Mesenchymal stem cell (in vitro differentiated cells and primary cell): ENCODE data around the gene NANOG.
"Not testable (repeated sequence)": the region's sequence is repeated elsewhere in the genome, so short reads cannot be mapped to it uniquely, and the experiment has no call there.

ENCODE experiments used
- DNase-seq: peaks from one replicate; pipeline ENCODE4 v3.0.0-alpha.2; 2013
- H2AFZ ChIP-seq: one replicate; pipeline ENCODE4 v1.6.1; 2013; ENCODE audit warnings: low read depth, mild to moderate bottlenecking, control low read depth, inconsistent platforms, low read length, moderate library complexity
- H2AK5ac ChIP-seq: 2 replicates; pipeline ENCODE4 v1.6.1; 2013; ENCODE audit warnings: low read length, moderate library complexity, mild to moderate bottlenecking, inconsistent platforms; ENCODE audit not compliant: severe bottlenecking
- H2BK120ac ChIP-seq: one replicate; pipeline ENCODE4 v1.6.1; 2013; ENCODE audit warnings: low read depth, mild to moderate bottlenecking, inconsistent platforms, low read length, moderate library complexity
- H2BK12ac ChIP-seq, 2 experiments: one replicate each; pipeline ENCODE4 v1.6.1; 2013; ENCODE audit warnings: inconsistent platforms in 2 of 2, low read length in 2 of 2, mild to moderate bottlenecking in 2 of 2, moderate library complexity in 2 of 2, control low read depth in 1 of 2
- H2BK15ac ChIP-seq: one replicate; pipeline ENCODE4 v1.6.1; 2013; ENCODE audit warnings: mild to moderate bottlenecking, low read depth, inconsistent platforms; ENCODE audit not compliant: poor library complexity, severe bottlenecking
- H2BK5ac ChIP-seq: 2 replicates; pipeline ENCODE4 v1.6.1; 2013; ENCODE audit warnings: low read depth, mild to moderate bottlenecking, low read length, control low read depth, inconsistent platforms; ENCODE audit not compliant: poor library complexity, severe bottlenecking
- H3K14ac ChIP-seq, 2 experiments: one replicate each; pipeline ENCODE4 v1.6.1; 2013; ENCODE audit warnings: inconsistent platforms in 2 of 2, low read length in 2 of 2, control low read depth in 1 of 2, mild to moderate bottlenecking in 1 of 2, moderate library complexity in 1 of 2
- H3K18ac ChIP-seq, 2 experiments: one replicate each; pipeline ENCODE4 v1.6.1; 2013; ENCODE audit warnings: inconsistent platforms in 2 of 2, low read length in 2 of 2, control low read depth in 1 of 2, low read depth in 1 of 2, mild to moderate bottlenecking in 1 of 2
- H3K23ac ChIP-seq, 2 experiments: one replicate each; pipeline ENCODE4 v1.6.1; 2013; ENCODE audit warnings: inconsistent platforms in 2 of 2, low read length in 2 of 2, mild to moderate bottlenecking in 2 of 2, moderate library complexity in 2 of 2, control low read depth in 1 of 2
- H3K27ac ChIP-seq: 2 replicates; pipeline ENCODE4 v1.5.1; 2013; ENCODE audit warnings: mild to moderate bottlenecking, moderate library complexity, low read length, control low read depth, inconsistent platforms; ENCODE audit not compliant: poor library complexity, severe bottlenecking
- H3K27me3 ChIP-seq, 2 experiments: 2 replicates each; pipeline versions ENCODE4 v1.6.1 to v1.7.0; 2013; ENCODE audit warnings: low read length in 2 of 2, mild to moderate bottlenecking in 2 of 2, moderate library complexity in 2 of 2, control low read depth in 1 of 2, inconsistent platforms in 1 of 2; ENCODE audit not compliant: control insufficient read depth in 1 of 2, insufficient read depth in 1 of 2
- H3K36me3 ChIP-seq, 2 experiments: 2 replicates each; pipeline versions ENCODE4 v1.6.1 to v1.7.0; 2013; ENCODE audit warnings: low read length in 2 of 2, control low read depth in 1 of 2, inconsistent platforms in 1 of 2, low read depth in 1 of 2, mild to moderate bottlenecking in 1 of 2; ENCODE audit not compliant: insufficient read depth in 2 of 2, control insufficient read depth in 1 of 2
- H3K4ac ChIP-seq, 2 experiments: one replicate each; pipeline ENCODE4 v1.6.1; 2013; ENCODE audit warnings: inconsistent platforms in 2 of 2, low read length in 2 of 2, mild to moderate bottlenecking in 2 of 2, moderate library complexity in 2 of 2, control low read depth in 1 of 2, low read depth in 1 of 2
- H3K4me1 ChIP-seq: 2 replicates; pipeline ENCODE4 v1.6.1; 2013; ENCODE audit warnings: low read depth, low read length, control low read depth; ENCODE audit not compliant: control insufficient read depth, insufficient read depth
- H3K4me2 ChIP-seq: 2 replicates; pipeline ENCODE4 v1.6.1; 2013; ENCODE audit warnings: low read length, mild to moderate bottlenecking, inconsistent platforms; ENCODE audit not compliant: poor library complexity, severe bottlenecking
- H3K4me3 ChIP-seq, 2 experiments: 2 replicates each; pipeline versions ENCODE4 v1.5.1 to v1.7.0; 2013; ENCODE audit warnings: low read length in 2 of 2, mild to moderate bottlenecking in 2 of 2, control low read depth in 1 of 2, low read depth in 1 of 2; ENCODE audit not compliant: insufficient read depth in 1 of 2
- H3K79me1 ChIP-seq: replicated peaks from 2 replicates; pipeline ENCODE4 v1.6.1; 2013; ENCODE audit warnings: mild to moderate bottlenecking, control low read depth, low read length, inconsistent platforms; ENCODE audit not compliant: poor library complexity, severe bottlenecking
- H3K9ac ChIP-seq: 2 replicates; pipeline ENCODE4 v1.7.0; 2013; ENCODE audit warnings: mild to moderate bottlenecking, low read length, moderate library complexity
- H3K9me3 ChIP-seq: 2 replicates; pipeline ENCODE4 v1.7.0; 2013; ENCODE audit warnings: mild to moderate bottlenecking, low read length; ENCODE audit not compliant: control insufficient read depth
- H4K8ac ChIP-seq: one replicate; pipeline ENCODE4 v1.6.1; 2013; ENCODE audit warnings: inconsistent platforms, mild to moderate bottlenecking, low read length, moderate library complexity
- H4K91ac ChIP-seq: one replicate; pipeline ENCODE4 v1.6.1; 2013; ENCODE audit warnings: mild to moderate bottlenecking, low read length, inconsistent platforms
- WGBS: methylation state at CpG from one replicate; pipeline ENCODE4 v1.1.7; 2013; ENCODE audit warnings: mixed read lengths; 5-methylcytosine and 5-hydroxymethylcytosine counted together

Gene NANOG

GRCh38 chr12:7750350-7750749 is 38.9 kb upstream of the NANOG start:
- Histone ChIP-seq H3K9ac (no peak overlapping the region), H4K8ac (no peak overlapping the region), H3K18ac (no peak overlapping the region), H2AK5ac (no peak overlapping the region), H2BK120ac (no peak overlapping the region), H3K36me3 (no peaks in the 10 kb centered on the region), H2BK12ac (no peak overlapping the region), H3K27ac (no peak overlapping the region), H2BK15ac (no peak overlapping the region), H3K14ac (no peak overlapping the region), H3K4ac (no peak overlapping the region), H3K23ac (no peak overlapping the region), H3K4me2 (no peak overlapping the region), H3K9me3 (no peaks in the 10 kb centered on the region), H3K4me1 (peaks cover 1% of the 10 kb centered on the region), H4K91ac (no peak overlapping the region), H3K4me3 (no peak overlapping the region), H3K79me1 (no peaks in the 10 kb centered on the region), H2BK5ac (no peak overlapping the region), H2AFZ (no peak overlapping the region), H3K27me3 (no peaks in the 10 kb centered on the region)
- WGBS: 77% methylated on average over 6 of the region's 6 CpGs
- no peak for DNase-seq

GRCh38 chr12:7751394-7751793 is 37.8 kb upstream of the NANOG start:
- Histone ChIP-seq H3K27ac (no peak overlapping the region), H3K4me2 (no peak overlapping the region), H4K8ac (no peak overlapping the region), H2AFZ (no peak overlapping the region), H2BK5ac (no peak overlapping the region), H3K23ac (no peak overlapping the region), H3K9me3 (no peaks in the 10 kb centered on the region), H4K91ac (no peak overlapping the region), H3K4ac (no peak overlapping the region), H3K36me3 (no peaks in the 10 kb centered on the region), H3K9ac (no peak overlapping the region), H2BK120ac (no peak overlapping the region), H2BK15ac (no peak overlapping the region), H3K18ac (no peak overlapping the region), H3K4me3 (no peak overlapping the region), H2AK5ac (no peak overlapping the region), H3K27me3 (no peaks in the 10 kb centered on the region), H3K4me1 (peaks cover 1% of the 10 kb centered on the region), H3K79me1 (no peaks in the 10 kb centered on the region), H3K14ac (no peak overlapping the region), H2BK12ac (no peak overlapping the region)
- DNase-seq: no peak
- 96% methylated on average over 20 of the region's 20 CpGs for WGBS

- H3K23ac ChIP-seq, H3K4me1 ChIP-seq, H3K36me3 ChIP-seq, H3K14ac ChIP-seq, H3K4ac ChIP-seq, DNase-seq, H4K91ac ChIP-seq, H3K27me3 ChIP-seq, H3K4me2 ChIP-seq, H3K9ac ChIP-seq, H2BK5ac ChIP-seq, H2BK15ac ChIP-seq, H3K9me3 ChIP-seq, H2AK5ac ChIP-seq, H3K18ac ChIP-seq, H3K79me1 ChIP-seq, H4K8ac ChIP-seq, H3K27ac ChIP-seq, H2BK12ac ChIP-seq, H3K4me3 ChIP-seq, H2BK120ac ChIP-seq, H2AFZ ChIP-seq: not testable (repeated sequence)
- 95% methylated on average over 25 of the region's 48 CpGs for whole genome bisulfite sequencing
Observed at GRCh38 chr12:7751941-7752922, 37.0 kb upstream of the NANOG start.

- 88% methylated on average over 9 of the region's 9 CpGs for WGBS
- not testable (repeated sequence) for H3K9me3 ChIP-seq, H3K27ac ChIP-seq, H2BK15ac ChIP-seq, H2AK5ac ChIP-seq, H2BK12ac ChIP-seq, H3K4me3 ChIP-seq, H3K4ac ChIP-seq, H3K18ac ChIP-seq, DNase-seq, H3K14ac ChIP-seq, H3K4me2 ChIP-seq, H2AFZ ChIP-seq, H3K23ac ChIP-seq, H3K27me3 ChIP-seq, H4K8ac ChIP-seq, H3K36me3 ChIP-seq, H2BK120ac ChIP-seq, H3K4me1 ChIP-seq, H3K79me1 ChIP-seq, H4K91ac ChIP-seq, H2BK5ac ChIP-seq, H3K9ac ChIP-seq
Observed at GRCh38 chr12:7755668-7756067, 33.5 kb upstream of the NANOG start.
